Measurements from ENCODE around the gene SAMD15.

DNA sequence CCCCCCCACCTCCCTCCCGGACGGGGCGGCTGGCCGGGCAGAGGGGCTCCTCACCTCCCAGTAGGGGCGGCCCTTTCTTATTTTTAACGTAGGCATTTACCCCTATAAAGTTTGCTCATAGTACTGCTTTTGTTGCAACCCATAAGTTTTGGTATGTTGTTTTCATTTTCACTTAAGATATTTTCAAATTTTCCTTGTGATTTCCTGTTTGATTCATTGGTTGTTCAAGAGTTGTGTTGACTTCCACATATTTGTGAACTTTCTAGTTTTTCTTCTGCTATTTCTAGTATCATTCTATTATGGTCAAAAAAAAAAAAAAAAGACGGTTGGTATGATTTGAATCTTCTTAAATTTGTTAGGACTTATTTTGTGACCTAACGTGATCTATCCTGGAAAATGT is 39.7 kb downstream of the SAMD15 start:
- TF ChIP-seq POLR2A (IDR thresholded peaks at IDR 0.05; ENCODE audit: low read depth, low read length) (no peak), POLR2AphosphoS5 (IDR thresholded peaks at IDR 0.05; ENCODE audit: low read depth, low read length) (no peak), TAF1 (IDR thresholded peaks at IDR 0.05; ENCODE audit: low read depth, low read length) (no peak)

Measured in GM12891 (cell line).